HL-60 (cell line): ENCODE data around the gene COPS8.

Experiments
- DNase-seq, 2 experiments: peaks; one replicate each; pipeline ENCODE4 v3.0.0-alpha.2; 2010 to 2020; ENCODE audit warnings: low read depth in 1 of 2, low spot score in 1 of 2
- H3K27ac ChIP-seq: fragments of 250-450 bp; sonication (Bioruptor Pico); replicated peaks from 2 replicates; pipeline ENCODE4 v1.5.1; 2020; ENCODE audit warnings: mild to moderate bottlenecking, moderate library complexity
- H3K27me3 ChIP-seq: fragments of 250-450 bp; sonication (Bioruptor Pico); 2 replicates; pipeline ENCODE4 v1.5.1; 2021; ENCODE audit warnings: mild to moderate bottlenecking, moderate library complexity; ENCODE audit not compliant: insufficient read depth, poor library complexity, severe bottlenecking
- H3K4me3 ChIP-seq: replicated peaks from 2 replicates; pipeline ENCODE4 v1.5.1; 2011; ENCODE audit warnings: mild to moderate bottlenecking, control low read depth, low read length; ENCODE audit not compliant: insufficient read depth
- CTCF ChIP-seq: IDR thresholded peaks from one replicate; pipeline ENCODE4 v1.5.1; 2011; ENCODE audit warnings: low read length, control low read depth, inconsistent platforms; ENCODE audit not compliant: insufficient read depth
- GABPA ChIP-seq: IDR thresholded peaks from 2 replicates; pipeline ENCODE4 v1.6.1; 2012; ENCODE audit warnings: low read depth
- POLR2AphosphoS5 ChIP-seq: IDR thresholded peaks from 2 replicates; pipeline ENCODE4 v1.6.1; 2012; ENCODE audit warnings: low read depth
- SPI1 ChIP-seq: IDR thresholded peaks from 2 replicates; pipeline ENCODE4 v1.6.1; 2012; ENCODE audit warnings: low read depth, mild to moderate bottlenecking, borderline replicate concordance
- TF ChIP-seq, protein P1 (sequence below): IDR thresholded peaks from 2 replicates; pipeline ENCODE4 v1.6.1; 2012; ENCODE audit warnings: low read depth; ENCODE audit not compliant: insufficient replicate concordance

COPS8 gene

GRCh38 chr2:237128026-237128703 is 42.5 kb downstream of the COPS8 start:
- Histone ChIP-seq H3K27ac (no peak overlapping the region), H3K27me3 (peaks cover 3% of the 10 kb centered on the region), H3K4me3 (no peak overlapping the region)
- no peak for DNase-seq
- TF ChIP-seq SPI1 = no peak
- no peak for TF ChIP-seq POLR2AphosphoS5
- TF ChIP-seq, protein P1, sequence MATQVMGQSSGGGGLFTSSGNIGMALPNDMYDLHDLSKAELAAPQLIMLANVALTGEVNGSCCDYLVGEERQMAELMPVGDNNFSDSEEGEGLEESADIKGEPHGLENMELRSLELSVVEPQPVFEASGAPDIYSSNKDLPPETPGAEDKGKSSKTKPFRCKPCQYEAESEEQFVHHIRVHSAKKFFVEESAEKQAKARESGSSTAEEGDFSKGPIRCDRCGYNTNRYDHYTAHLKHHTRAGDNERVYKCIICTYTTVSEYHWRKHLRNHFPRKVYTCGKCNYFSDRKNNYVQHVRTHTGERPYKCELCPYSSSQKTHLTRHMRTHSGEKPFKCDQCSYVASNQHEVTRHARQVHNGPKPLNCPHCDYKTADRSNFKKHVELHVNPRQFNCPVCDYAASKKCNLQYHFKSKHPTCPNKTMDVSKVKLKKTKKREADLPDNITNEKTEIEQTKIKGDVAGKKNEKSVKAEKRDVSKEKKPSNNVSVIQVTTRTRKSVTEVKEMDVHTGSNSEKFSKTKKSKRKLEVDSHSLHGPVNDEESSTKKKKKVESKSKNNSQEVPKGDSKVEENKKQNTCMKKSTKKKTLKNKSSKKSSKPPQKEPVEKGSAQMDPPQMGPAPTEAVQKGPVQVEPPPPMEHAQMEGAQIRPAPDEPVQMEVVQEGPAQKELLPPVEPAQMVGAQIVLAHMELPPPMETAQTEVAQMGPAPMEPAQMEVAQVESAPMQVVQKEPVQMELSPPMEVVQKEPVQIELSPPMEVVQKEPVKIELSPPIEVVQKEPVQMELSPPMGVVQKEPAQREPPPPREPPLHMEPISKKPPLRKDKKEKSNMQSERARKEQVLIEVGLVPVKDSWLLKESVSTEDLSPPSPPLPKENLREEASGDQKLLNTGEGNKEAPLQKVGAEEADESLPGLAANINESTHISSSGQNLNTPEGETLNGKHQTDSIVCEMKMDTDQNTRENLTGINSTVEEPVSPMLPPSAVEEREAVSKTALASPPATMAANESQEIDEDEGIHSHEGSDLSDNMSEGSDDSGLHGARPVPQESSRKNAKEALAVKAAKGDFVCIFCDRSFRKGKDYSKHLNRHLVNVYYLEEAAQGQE = no peak
- no peak for TF ChIP-seq CTCF
- no peak for TF ChIP-seq GABPA

DNA sequence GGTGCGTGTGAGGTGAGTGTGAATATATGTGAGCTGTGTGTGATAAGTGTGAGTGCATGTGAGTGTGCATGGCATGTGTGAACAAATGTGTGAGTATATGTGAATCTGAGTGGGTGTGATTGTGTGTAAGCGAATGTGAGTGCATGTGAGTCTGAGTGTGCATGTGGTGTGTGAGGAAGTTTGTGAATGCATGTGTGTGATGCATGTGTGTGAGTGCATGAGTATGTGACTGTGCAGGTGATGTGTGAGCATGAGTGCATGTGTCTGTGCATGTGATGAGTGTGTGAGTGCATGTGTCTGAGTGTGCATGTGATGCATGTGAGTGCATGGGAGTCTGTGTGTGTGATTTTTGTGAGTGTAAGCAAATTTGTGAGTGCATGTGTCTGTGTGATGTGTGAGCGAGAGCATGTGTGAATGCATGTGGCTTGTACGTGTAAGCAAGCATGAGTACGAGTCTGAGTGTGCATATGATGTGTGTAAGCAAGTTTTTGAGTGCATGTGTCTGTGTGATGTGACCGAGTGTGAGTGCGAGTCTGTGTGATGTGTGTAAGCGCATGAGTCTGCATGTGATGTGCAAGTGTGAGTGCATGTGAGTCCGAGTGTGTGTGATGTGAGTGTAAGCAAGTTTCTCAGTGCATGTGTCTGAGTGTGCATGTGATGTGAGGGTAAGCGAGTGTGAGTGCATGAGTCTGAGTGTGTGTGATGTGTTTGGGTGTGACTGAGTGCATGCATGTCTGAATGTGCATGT is 43.3 kb downstream of the COPS8 start:
- H3K27me3 ChIP-seq = peaks cover 6% of the 10 kb centered on the region
- H3K27ac ChIP-seq = no peak overlapping the region
- no peak overlapping the region for H3K4me3 ChIP-seq
- DNase-seq = no peak
- TF ChIP-seq SPI1 = no peak
- no peak for TF ChIP-seq POLR2AphosphoS5
- no peak for TF ChIP-seq CTCF
- TF ChIP-seq GABPA = no peak
- TF ChIP-seq, protein P1 = no peak

GRCh38 chr2:237129625-237130263 is 44.1 kb downstream of the COPS8 start:
- H3K27me3 ChIP-seq = peaks cover 6% of the 10 kb centered on the region
- DNase-seq = no peak
- H3K27ac ChIP-seq = no peak overlapping the region
- H3K4me3 ChIP-seq = no peak overlapping the region
- TF ChIP-seq, protein P1 = no peak
- no peak for TF ChIP-seq CTCF
- no peak for TF ChIP-seq SPI1
